GM19324 (cell line): ENCODE data around the gene NUDT4.

Experiments used
- ATAC-seq: cut with Tn5 transposase; IDR thresholded peaks from one replicate; pipeline ENCODE4 v1.9.1; 2021; ENCODE audit warnings: mild to moderate bottlenecking, moderate library complexity; ENCODE audit not compliant: unreplicated experiment, low FRiP score

The NUDT4 gene

GRCh38 chr12:93451423-93452158 lies 73.9 kb downstream of the NUDT4 start:
- ATAC-seq, result no peak

- ATAC-seq, result no peak
These were observed 75.9 kb downstream of the NUDT4 start for GRCh38 chr12:93453633-93454032.

GRCh38 chr12:93456077-93456476 lies 78.4 kb downstream of the NUDT4 start:
- ATAC-seq, result no peak
